Left renal pelvis (tissue), 4 donors: ENCODE results near the gene ICAM3. TPM values are rescaled to one million over a fixed set of nuclear protein-coding genes. Genes with fewer than 3 reads are reported as not detected.
"Not testable (repeated sequence)": the region's sequence is repeated elsewhere in the genome, so short reads cannot be mapped to it uniquely, and the experiment has no call there.

Experiments
- DNase-seq, 4 donors: peaks; one replicate each; pipeline ENCODE4 v3.0.0-alpha.2; 2013; ENCODE audit warnings: low read depth in 4 of 4, low spot score in 3 of 4
- polyA plus RNA-seq, 4 donors: library from polyadenylated mRNA; unstranded; fragments of 120-200 nt; gene quantifications; one replicate each; pipeline ENCODE4 v1.2.1, GENCODE V29; 2013; ENCODE audit not compliant: insufficient read length in 4 of 4

Gene ICAM3
- 1 to 10 TPM; 6.6 to 9.4 (median 9.0) TPM for polyA plus RNA-seq

DNA sequence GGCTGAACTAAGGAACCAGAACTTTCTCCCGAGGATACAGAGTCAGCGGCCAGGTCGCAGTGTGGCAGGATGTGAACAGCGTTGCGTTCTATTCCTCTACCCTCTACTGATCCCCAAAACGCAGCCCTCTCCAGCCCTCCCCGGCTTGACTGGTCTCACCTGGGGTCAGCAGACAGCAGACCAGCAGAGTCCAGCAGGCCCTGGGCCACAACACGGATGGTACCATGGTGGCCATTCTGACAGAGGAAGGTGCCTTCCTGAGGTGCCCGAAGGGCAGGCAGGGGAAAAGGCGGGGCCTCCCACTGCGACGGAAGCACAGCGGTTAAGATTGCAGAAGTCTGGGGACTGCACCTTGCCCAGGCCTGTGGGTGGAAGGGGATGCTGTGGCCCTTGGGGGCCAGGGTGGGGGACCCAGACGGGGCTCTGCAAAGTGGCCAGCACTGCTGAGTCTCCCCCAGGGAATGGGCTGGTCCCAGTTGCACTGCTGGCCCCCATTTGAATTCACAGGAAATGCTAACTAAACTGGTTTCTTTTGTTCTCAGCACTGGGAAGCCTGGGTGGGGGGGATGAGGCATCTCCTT lies at the start of gene ICAM3:
ICAM3 (minus strand) TSS at position 245 of the 581 bp plus-strand sequence; CDS start at position 235, 10 bp downstream.
- DNase-seq: no peak

DNA sequence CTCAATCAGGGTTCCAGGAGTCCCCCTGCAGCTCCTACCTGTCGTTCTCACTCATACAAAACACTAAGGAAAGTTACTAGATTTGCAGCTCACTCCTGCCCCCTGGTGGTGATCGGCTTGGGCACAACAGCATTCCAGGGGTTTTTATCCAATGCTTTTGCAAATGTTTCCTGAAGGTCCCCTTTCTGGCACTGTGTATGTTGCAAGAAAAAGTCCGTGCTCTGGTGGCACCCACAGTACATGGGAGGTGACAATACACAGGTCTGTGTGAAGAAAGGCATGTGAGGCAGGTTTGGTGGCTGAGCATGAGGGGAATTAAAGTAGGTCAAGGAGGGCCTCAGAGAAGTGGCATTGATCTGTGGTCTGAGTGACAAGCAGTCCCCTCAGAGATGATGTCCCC lies 49.5 kb upstream of the ICAM3 start:
- peak; percentile 61 to 77 (median 68) for DNase-seq

GRCh38 chr19:10384580-10384979 lies 45.2 kb upstream of the ICAM3 start:
- no peak for DNase-seq

DNA sequence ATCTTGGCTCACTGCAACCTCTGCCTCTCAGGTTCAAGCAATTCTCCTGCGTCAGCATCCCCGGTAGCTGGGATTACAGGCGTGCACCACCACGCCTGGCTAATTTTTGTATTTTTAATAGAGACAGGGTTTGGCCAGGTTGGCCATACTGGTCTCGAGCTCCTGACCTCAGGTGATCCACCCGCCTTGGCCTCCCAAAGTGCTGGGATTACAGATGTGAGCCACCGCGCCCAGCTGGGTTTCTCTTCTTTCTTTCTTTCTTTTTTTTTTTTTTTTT lies 43.7 kb upstream of the ICAM3 start:
- DNase-seq: not testable (repeated sequence)

DNA sequence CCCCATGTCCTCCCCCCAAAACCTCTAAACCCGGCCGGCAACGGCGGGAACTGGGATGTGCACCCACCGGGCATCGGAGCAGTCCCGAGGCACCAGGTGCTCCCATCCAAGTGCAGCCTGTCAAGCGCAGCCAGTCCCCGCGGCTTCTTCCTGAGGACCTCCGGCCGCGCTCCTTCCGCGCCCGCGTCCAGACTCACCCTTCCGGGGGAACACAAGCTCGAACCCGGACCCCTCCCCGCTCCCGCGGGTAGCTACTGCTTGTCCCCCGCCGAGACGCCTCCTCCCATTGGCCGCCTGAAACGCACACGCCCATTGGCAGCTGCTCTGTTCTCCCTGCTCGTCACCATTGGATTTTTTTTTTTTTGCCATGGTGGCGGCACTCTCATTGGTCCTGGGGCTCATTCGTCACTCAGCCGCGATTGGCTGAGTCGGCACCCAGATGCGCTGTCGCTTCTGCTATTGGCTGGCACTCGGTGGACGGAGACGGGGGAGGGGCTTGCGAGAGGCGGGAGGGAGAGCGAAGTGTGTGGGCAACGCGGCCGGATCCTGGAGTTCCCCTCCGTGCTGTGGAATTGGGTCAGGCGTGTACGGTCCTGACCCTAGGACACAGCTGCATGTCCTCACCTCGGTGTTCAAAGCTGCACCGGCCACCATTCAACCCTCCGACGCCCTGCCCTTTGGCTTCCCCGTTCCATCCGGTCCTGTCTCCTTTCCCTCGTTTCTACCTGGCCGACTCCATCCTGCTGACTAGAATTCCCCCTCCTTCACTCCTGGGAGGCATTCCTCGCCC lies 41.1 kb upstream of the ICAM3 start, which contains the start of gene TYK2:
TYK2 (minus strand) TSS at position 260 of the 790 bp plus-strand sequence. CDS start 2,166 bp downstream, outside the sequence.
- peak; percentile 97 to 98 (median 98) for DNase-seq

DNA sequence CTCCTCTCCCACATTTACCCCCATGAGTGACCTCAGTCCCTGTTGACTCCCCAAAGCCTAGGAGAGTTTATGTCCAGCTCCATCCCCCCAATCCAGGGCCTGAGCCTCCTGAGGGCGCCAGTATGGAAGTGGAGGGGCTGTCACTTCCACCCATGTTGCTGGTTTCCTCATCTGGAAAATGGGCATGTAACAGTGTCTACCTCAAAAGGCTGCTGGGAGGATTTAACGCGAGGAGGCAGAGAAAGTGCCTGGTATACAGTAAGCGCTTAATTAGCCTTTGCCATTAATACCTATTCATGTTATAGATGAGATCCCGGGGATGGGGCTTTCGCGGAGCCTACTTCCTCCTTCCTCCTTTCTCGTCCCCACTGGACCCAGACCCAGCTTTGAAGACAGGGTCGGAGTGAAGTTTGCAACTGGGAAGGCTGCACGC lies 40.5 kb upstream of the ICAM3 start:
- no peak for DNase-seq

GRCh38 chr19:10378124-10378523 lies 38.7 kb upstream of the ICAM3 start:
- DNase-seq: no peak

- DNase-seq: not testable (repeated sequence)
These were observed 37.8 kb upstream of the ICAM3 start for GRCh38 chr19:10377140-10377640.

DNA sequence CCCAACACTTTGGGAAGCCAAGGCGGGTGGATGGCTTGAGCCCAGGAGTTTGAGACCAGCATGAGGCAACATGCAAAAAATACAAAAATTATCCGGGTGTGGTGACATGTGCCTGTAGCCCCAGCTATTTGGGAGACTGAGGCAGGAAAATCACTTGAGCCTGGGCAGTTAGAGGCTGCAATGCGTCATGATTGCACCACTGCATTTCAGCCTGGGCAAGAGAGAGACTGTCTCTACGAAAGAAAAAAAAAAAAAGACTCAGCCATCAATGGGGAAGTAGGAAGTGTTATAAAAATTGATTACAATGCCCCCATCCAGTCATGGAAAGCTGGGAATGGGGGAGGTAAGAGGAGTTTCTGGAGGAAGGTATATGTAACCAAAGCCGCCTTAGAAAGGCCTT lies 35.5 kb upstream of the ICAM3 start:
- DNase-seq: no peak

DNA sequence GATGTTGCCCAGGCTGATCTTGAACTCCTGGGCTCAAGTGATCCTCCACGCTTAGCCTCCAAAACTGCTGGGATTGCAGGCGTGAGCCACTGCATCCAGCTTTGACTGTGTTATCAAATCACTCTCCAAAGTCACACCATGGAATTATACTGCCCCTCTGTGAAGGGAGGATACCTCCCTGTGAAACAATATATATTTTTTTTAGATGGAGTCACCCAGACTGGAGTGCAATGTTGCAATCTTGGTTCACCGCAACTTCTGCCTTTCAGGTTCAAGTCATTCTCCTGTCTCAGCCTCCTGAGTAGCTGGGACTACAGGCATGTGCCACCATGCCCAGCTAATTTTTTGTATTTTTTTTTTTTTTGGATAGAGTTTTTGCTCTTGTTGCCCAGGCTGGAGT lies 33.3 kb upstream of the ICAM3 start:
- no peak for DNase-seq

- DNase-seq: no peak
These were observed 28.8 kb upstream of the ICAM3 start for GRCh38 chr19:10368101-10368803.

GRCh38 chr19:10366950-10367512 lies 27.6 kb upstream of the ICAM3 start:
- not testable (repeated sequence) for DNase-seq

GRCh38 chr19:10365518-10365917 lies 26.1 kb upstream of the ICAM3 start:
- DNase-seq: no peak

GRCh38 chr19:10364644-10365043 lies 25.2 kb upstream of the ICAM3 start:
- DNase-seq: no peak

GRCh38 chr19:10363789-10364281 lies 24.4 kb upstream of the ICAM3 start:
- DNase-seq: no peak

GRCh38 chr19:10362259-10362658 lies 22.8 kb upstream of the ICAM3 start:
- DNase-seq: no peak

GRCh38 chr19:10361569-10362011 lies 22.2 kb upstream of the ICAM3 start:
- DNase-seq: no peak

GRCh38 chr19:10356431-10356830 lies 17.0 kb upstream of the ICAM3 start:
- DNase-seq: no peak

GRCh38 chr19:10353793-10354391 lies 14.5 kb upstream of the ICAM3 start:
- no peak for DNase-seq
